ENCODE measurements around the gene TFF3.

TFF3 gene

GRCh38 chr21:42289926-42290325, 25.3 kb downstream of the TFF3 start:
- POLR2A ChIA-PET, result no interaction called here
- CTCF ChIA-PET, result interaction anchor here (0.8 to 1.8 kb wide), 3 partner anchors 19 to 145 kb away, joined by 3 to 6 read pairs (median 5); no protein-coding TSS in a partner anchor
- H3K9me3 ChIP-seq (ENCODE audit: control insufficient read depth, insufficient read depth, low read depth, low read length), result no peaks in the 10 kb centered on the region

GRCh38 chr21:42288962-42289361, 26.2 kb downstream of the TFF3 start:
- Histone ChIP-seq H3K4me1 (ENCODE audit: control insufficient read depth, insufficient read depth, low read length) (no peaks in the 10 kb centered on the region), H3K9me3 (ENCODE audit: control insufficient read depth, insufficient read depth, low read depth, low read length) (no peaks in the 10 kb centered on the region), H3K27ac (ENCODE audit: extremely low read depth, low read depth, low read length) (no peak overlapping the region), H3K4me3 (ENCODE audit: low read depth, low read length) (no peak overlapping the region), H3K36me3 (ENCODE audit: control insufficient read depth in 2 of 2, insufficient read depth in 1 of 2, low read length in 2 of 2) (peaks cover 0 to 13% of the 10 kb centered on the region in 2 experiments; a peak in 2 of 3 replicates)
- POLR2A ChIA-PET, result no interaction called here
- CTCF ChIA-PET, result no interaction called here
- TF ChIP-seq, protein P1, sequence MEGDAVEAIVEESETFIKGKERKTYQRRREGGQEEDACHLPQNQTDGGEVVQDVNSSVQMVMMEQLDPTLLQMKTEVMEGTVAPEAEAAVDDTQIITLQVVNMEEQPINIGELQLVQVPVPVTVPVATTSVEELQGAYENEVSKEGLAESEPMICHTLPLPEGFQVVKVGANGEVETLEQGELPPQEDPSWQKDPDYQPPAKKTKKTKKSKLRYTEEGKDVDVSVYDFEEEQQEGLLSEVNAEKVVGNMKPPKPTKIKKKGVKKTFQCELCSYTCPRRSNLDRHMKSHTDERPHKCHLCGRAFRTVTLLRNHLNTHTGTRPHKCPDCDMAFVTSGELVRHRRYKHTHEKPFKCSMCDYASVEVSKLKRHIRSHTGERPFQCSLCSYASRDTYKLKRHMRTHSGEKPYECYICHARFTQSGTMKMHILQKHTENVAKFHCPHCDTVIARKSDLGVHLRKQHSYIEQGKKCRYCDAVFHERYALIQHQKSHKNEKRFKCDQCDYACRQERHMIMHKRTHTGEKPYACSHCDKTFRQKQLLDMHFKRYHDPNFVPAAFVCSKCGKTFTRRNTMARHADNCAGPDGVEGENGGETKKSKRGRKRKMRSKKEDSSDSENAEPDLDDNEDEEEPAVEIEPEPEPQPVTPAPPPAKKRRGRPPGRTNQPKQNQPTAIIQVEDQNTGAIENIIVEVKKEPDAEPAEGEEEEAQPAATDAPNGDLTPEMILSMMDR (tag by site-specific recombination; IDR thresholded peaks at IDR 0.05), result no peak
- TF ChIP-seq ZNF311 (tag by site-specific recombination; IDR thresholded peaks at IDR 0.05; ENCODE audit: borderline replicate concordance) (no peak), ZNF501 (tag by site-specific recombination; IDR thresholded peaks at IDR 0.05) (no peak), MEIS1 (CRISPR knock-in tag; IDR thresholded peaks at IDR 0.05; ENCODE audit: borderline replicate concordance) (no peak), ZNF596 (tag by site-specific recombination; IDR thresholded peaks at IDR 0.05) (no peak), RBAK (tag by site-specific recombination; IDR thresholded peaks at IDR 0.05) (peak; percentile 99), ZNF423 (tag by site-specific recombination; IDR thresholded peaks at IDR 0.05) (no peak), BCL6B (tag by site-specific recombination; IDR thresholded peaks at IDR 0.05) (no peak), ZXDB (tag by site-specific recombination; IDR thresholded peaks at IDR 0.05) (no peak), ZFP69B (tag by site-specific recombination; IDR thresholded peaks at IDR 0.05) (no peak), KLF16 (tag by site-specific recombination; IDR thresholded peaks at IDR 0.05) (no peak), ZNF248 (tag by site-specific recombination; IDR thresholded peaks at IDR 0.05) (no peak)
- TF ChIP-seq, protein P2, sequence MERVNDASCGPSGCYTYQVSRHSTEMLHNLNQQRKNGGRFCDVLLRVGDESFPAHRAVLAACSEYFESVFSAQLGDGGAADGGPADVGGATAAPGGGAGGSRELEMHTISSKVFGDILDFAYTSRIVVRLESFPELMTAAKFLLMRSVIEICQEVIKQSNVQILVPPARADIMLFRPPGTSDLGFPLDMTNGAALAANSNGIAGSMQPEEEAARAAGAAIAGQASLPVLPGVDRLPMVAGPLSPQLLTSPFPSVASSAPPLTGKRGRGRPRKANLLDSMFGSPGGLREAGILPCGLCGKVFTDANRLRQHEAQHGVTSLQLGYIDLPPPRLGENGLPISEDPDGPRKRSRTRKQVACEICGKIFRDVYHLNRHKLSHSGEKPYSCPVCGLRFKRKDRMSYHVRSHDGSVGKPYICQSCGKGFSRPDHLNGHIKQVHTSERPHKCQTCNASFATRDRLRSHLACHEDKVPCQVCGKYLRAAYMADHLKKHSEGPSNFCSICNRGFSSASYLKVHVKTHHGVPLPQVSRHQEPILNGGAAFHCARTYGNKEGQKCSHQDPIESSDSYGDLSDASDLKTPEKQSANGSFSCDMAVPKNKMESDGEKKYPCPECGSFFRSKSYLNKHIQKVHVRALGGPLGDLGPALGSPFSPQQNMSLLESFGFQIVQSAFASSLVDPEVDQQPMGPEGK (tag by site-specific recombination; IDR thresholded peaks at IDR 0.05), result no peak
- TF ChIP-seq, protein P3, sequence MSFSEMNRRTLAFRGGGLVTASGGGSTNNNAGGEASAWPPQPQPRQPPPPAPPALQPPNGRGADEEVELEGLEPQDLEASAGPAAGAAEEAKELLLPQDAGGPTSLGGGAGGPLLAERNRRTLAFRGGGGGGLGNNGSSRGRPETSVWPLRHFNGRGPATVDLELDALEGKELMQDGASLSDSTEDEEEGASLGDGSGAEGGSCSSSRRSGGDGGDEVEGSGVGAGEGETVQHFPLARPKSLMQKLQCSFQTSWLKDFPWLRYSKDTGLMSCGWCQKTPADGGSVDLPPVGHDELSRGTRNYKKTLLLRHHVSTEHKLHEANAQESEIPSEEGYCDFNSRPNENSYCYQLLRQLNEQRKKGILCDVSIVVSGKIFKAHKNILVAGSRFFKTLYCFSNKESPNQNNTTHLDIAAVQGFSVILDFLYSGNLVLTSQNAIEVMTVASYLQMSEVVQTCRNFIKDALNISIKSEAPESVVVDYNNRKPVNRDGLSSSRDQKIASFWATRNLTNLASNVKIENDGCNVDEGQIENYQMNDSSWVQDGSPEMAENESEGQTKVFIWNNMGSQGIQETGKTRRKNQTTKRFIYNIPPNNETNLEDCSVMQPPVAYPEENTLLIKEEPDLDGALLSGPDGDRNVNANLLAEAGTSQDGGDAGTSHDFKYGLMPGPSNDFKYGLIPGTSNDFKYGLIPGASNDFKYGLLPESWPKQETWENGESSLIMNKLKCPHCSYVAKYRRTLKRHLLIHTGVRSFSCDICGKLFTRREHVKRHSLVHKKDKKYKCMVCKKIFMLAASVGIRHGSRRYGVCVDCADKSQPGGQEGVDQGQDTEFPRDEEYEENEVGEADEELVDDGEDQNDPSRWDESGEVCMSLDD (tag by site-specific recombination; IDR thresholded peaks at IDR 0.05), result no peak
- TF ChIP-seq, protein P4, sequence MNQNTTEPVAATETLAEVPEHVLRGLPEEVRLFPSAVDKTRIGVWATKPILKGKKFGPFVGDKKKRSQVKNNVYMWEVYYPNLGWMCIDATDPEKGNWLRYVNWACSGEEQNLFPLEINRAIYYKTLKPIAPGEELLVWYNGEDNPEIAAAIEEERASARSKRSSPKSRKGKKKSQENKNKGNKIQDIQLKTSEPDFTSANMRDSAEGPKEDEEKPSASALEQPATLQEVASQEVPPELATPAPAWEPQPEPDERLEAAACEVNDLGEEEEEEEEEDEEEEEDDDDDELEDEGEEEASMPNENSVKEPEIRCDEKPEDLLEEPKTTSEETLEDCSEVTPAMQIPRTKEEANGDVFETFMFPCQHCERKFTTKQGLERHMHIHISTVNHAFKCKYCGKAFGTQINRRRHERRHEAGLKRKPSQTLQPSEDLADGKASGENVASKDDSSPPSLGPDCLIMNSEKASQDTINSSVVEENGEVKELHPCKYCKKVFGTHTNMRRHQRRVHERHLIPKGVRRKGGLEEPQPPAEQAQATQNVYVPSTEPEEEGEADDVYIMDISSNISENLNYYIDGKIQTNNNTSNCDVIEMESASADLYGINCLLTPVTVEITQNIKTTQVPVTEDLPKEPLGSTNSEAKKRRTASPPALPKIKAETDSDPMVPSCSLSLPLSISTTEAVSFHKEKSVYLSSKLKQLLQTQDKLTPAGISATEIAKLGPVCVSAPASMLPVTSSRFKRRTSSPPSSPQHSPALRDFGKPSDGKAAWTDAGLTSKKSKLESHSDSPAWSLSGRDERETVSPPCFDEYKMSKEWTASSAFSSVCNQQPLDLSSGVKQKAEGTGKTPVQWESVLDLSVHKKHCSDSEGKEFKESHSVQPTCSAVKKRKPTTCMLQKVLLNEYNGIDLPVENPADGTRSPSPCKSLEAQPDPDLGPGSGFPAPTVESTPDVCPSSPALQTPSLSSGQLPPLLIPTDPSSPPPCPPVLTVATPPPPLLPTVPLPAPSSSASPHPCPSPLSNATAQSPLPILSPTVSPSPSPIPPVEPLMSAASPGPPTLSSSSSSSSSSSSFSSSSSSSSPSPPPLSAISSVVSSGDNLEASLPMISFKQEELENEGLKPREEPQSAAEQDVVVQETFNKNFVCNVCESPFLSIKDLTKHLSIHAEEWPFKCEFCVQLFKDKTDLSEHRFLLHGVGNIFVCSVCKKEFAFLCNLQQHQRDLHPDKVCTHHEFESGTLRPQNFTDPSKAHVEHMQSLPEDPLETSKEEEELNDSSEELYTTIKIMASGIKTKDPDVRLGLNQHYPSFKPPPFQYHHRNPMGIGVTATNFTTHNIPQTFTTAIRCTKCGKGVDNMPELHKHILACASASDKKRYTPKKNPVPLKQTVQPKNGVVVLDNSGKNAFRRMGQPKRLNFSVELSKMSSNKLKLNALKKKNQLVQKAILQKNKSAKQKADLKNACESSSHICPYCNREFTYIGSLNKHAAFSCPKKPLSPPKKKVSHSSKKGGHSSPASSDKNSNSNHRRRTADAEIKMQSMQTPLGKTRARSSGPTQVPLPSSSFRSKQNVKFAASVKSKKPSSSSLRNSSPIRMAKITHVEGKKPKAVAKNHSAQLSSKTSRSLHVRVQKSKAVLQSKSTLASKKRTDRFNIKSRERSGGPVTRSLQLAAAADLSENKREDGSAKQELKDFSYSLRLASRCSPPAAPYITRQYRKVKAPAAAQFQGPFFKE (tag by site-specific recombination; IDR thresholded peaks at IDR 0.05; ENCODE audit: borderline replicate concordance), result no peak

More at GRCh38 chr21:42289926-42290325, 25.3 kb downstream of the TFF3 start:
- H3K4me3 ChIP-seq (ENCODE audit: low read depth, low read length), result no peak overlapping the region
- no peak overlapping the region for H3K27ac ChIP-seq (ENCODE audit: extremely low read depth, low read depth, low read length)
- TF ChIP-seq, protein P5, sequence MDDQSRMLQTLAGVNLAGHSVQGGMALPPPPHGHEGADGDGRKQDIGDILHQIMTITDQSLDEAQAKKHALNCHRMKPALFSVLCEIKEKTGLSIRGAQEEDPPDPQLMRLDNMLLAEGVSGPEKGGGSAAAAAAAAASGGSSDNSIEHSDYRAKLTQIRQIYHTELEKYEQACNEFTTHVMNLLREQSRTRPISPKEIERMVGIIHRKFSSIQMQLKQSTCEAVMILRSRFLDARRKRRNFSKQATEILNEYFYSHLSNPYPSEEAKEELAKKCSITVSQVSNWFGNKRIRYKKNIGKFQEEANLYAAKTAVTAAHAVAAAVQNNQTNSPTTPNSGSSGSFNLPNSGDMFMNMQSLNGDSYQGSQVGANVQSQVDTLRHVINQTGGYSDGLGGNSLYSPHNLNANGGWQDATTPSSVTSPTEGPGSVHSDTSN (CRISPR knock-in tag; IDR thresholded peaks at IDR 0.05), result no peak
- TF ChIP-seq ZNF548 (tag by site-specific recombination; IDR thresholded peaks at IDR 0.05) (no peak), ZNF530 (tag by site-specific recombination; IDR thresholded peaks at IDR 0.05; ENCODE audit: low read depth) (no peak)
- TF ChIP-seq, protein P6, sequence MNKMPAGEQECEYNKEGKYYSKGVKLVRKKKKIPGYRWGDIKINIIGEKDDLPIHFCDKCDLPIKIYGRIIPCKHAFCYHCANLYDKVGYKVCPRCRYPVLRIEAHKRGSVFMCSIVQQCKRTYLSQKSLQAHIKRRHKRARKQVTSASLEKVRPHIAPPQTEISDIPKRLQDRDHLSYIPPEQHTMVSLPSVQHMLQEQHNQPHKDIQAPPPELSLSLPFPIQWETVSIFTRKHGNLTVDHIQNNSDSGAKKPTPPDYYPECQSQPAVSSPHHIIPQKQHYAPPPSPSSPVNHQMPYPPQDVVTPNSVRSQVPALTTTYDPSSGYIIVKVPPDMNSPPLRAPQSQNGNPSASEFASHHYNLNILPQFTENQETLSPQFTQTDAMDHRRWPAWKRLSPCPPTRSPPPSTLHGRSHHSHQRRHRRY (tag by site-specific recombination; IDR thresholded peaks at IDR 0.05), result no peak
- no peaks in the 10 kb centered on the region for H3K4me1 ChIP-seq (ENCODE audit: control insufficient read depth, insufficient read depth, low read length)
- peaks cover 0 to 13% of the 10 kb centered on the region in 2 experiments; a peak in 2 of 3 replicates for H3K36me3 ChIP-seq (ENCODE audit: control insufficient read depth in 2 of 2, insufficient read depth in 1 of 2, low read length in 2 of 2)
